HepG2 (cell line): Measurements from ENCODE around the gene C12orf43. TPM values are rescaled to one million over a fixed set of nuclear protein-coding genes. Genes with fewer than 3 reads are reported as not detected.

Source experiments
- HMG20B ChIP-seq: conservative IDR thresholded peaks from 2 replicates; pipeline ENCODE4 v1.6.1; 2016; ENCODE audit warnings: missing genetic modification reagents, missing compliant biosample characterization
- IKZF4 ChIP-seq: sonication (generic); formaldehyde crosslinking; IDR thresholded peaks from 2 replicates; pipeline ENCODE4 v1.5.1; 2020; ENCODE audit warnings: borderline replicate concordance, mild to moderate bottlenecking, low read depth, missing genetic modification reagents; ENCODE audit errors: not compliant biosample characterization
- KLF15 ChIP-seq: sonication (generic); formaldehyde crosslinking; IDR thresholded peaks from 2 replicates; pipeline ENCODE4 v1.8.1; 2023; ENCODE audit warnings: borderline replicate concordance, mild to moderate bottlenecking, inconsistent platforms, missing genetic modification reagents, mixed read lengths
- MLLT10 ChIP-seq: sonication (generic); formaldehyde crosslinking; IDR thresholded peaks from 2 replicates; pipeline ENCODE4 v1.4.0; 2020; ENCODE audit warnings: missing genetic modification reagents
- NR2F6 ChIP-seq, 2 experiments: IDR thresholded peaks; 2 replicates each; pipeline ENCODE4 v1.6.1; 2016; ENCODE audit warnings: antibody characterized with exemption in 1 of 2, mild to moderate bottlenecking in 1 of 2
- PLRG1 ChIP-seq: fragments of 450-650 bp; conservative IDR thresholded peaks from 2 replicates; pipeline ENCODE4 v1.6.1; 2016
- PRDM10 ChIP-seq: sonication (generic); formaldehyde crosslinking; IDR thresholded peaks from 2 replicates; pipeline ENCODE4 v1.4.0; 2020; ENCODE audit warnings: low read depth, missing genetic modification reagents
- SOX13 ChIP-seq, 3 experiments: fragments of 450-650 bp in 1 of 3; sonication (generic) in 1 of 3; formaldehyde crosslinking in 1 of 3; IDR thresholded peaks in 2 of 3; conservative IDR thresholded peaks in 1 of 3; 2 replicates each; pipeline versions ENCODE4 v1.5.0 to v1.6.1; 2016 to 2020; ENCODE audit warnings: antibody characterized with exemption in 1 of 3, mild to moderate bottlenecking in 1 of 3, missing compliant biosample characterization in 1 of 3, missing genetic modification reagents in 1 of 3, moderate library complexity in 1 of 3
- TRAFD1 ChIP-seq: sonication (generic); formaldehyde crosslinking; IDR thresholded peaks from 2 replicates; pipeline ENCODE4 v1.5.1; 2020; ENCODE audit warnings: missing genetic modification reagents, mild to moderate bottlenecking, borderline replicate concordance
- ZBTB43 ChIP-seq: sonication (generic); formaldehyde crosslinking; conservative IDR thresholded peaks from 2 replicates; pipeline ENCODE4 v1.4.0; 2020; ENCODE audit warnings: missing genetic modification reagents
- ZNF138 ChIP-seq: sonication (generic); formaldehyde crosslinking; IDR thresholded peaks from 2 replicates; pipeline ENCODE4 v1.5.0; 2020; ENCODE audit warnings: mild to moderate bottlenecking, low read depth, missing genetic modification reagents
- ZNF17 ChIP-seq: sonication (generic); formaldehyde crosslinking; IDR thresholded peaks from 2 replicates; pipeline ENCODE4 v1.5.0; 2020; ENCODE audit warnings: mild to moderate bottlenecking, missing genetic modification reagents
- ZNF362 ChIP-seq: sonication (generic); formaldehyde crosslinking; IDR thresholded peaks from 2 replicates; pipeline ENCODE4 v1.4.0; 2020; ENCODE audit warnings: missing genetic modification reagents, mild to moderate bottlenecking, borderline replicate concordance
- ZNF574 ChIP-seq: sonication (generic); formaldehyde crosslinking; IDR thresholded peaks from 2 replicates; pipeline ENCODE4 v1.4.0; 2020; ENCODE audit warnings: missing genetic modification reagents
- ZNF629 ChIP-seq: sonication (generic); formaldehyde crosslinking; conservative IDR thresholded peaks from 2 replicates; pipeline ENCODE4 v1.5.0; 2020; ENCODE audit warnings: missing genetic modification reagents
- polyA plus RNA-seq, 8 experiments: library from polyadenylated mRNA; depleted of rRNA in 3 of 8; stranded (reverse) in 7 of 8; unstranded in 1 of 8; fragments of >200 nt; fragmentation: Illumina TruSeq in 4 of 8; extraction: Trizol in 4 of 8; gene quantifications; 2 replicates each; pipeline versions ENCODE4 v1.2.1 to v1.2.3, GENCODE V29; 2011 to 2016; ENCODE audit warnings: low read depth in 4 of 8, missing spikeins in 1 of 8, mixed read lengths in 1 of 8; ENCODE audit not compliant: insufficient read depth in 1 of 8
- total RNA-seq, 5 experiments: library from RNA; depleted of rRNA; stranded (reverse); fragments of >200 nt; fragmentation: Illumina TruSeq; extraction: Trizol; gene quantifications; 2 replicates each; pipeline ENCODE4 v1.2.3, GENCODE V29; 2016; ENCODE audit warnings: low read depth in 1 of 5

C12orf43 gene
- total and polyA plus RNA-seq, 2 of the 13 experiments (the other 11 are each of a cell fraction or from before 2014, with no cell fraction given): 7.9 to 11.1 TPM

GRCh38 chr12:120978296-120979219, 37.7 kb downstream of the C12orf43 start, which contains the start of gene HNF1A (continued):
- TF ChIP-seq ZNF629 (CRISPR knock-in tag) (no peak), ZNF138 (CRISPR knock-in tag) (0 out of 2 replicates have a peak, but pooled peaks have one; percentile 10), PLRG1 (no peak), SOX13 (IDR thresholded peaks at IDR 0.05) (peak; percentile 61; the same call in 1 of the 2 replicates), SOX13 (CRISPR knock-in tag; conservative IDR thresholded peaks at IDR 0.05 in 1 of 2, IDR thresholded peaks at IDR 0.05 in 1 of 2) (peak in 1 of 2 experiments; percentile 70; a peak in 2 of 4 replicates), IKZF4 (CRISPR knock-in tag) (no peak), NR2F6 (IDR thresholded peaks at IDR 0.05) (peak; percentile 69), NR2F6 (CRISPR knock-in tag; IDR thresholded peaks at IDR 0.05) (peak; percentile 65), ZBTB43 (CRISPR knock-in tag) (no peak; the same call in 1 of the 2 replicates), ZNF574 (peak; percentile 59; the same call in 1 of the 2 replicates), ZNF17 (CRISPR knock-in tag) (no peak), HMG20B (peak; percentile 79), MLLT10 (no peak), ZNF362 (CRISPR knock-in tag) (peak; percentile 68), PRDM10 (CRISPR knock-in tag) (0 out of 2 replicates have a peak, but pooled peaks have one; percentile 52), TRAFD1 (CRISPR knock-in tag) (no peak), KLF15 (CRISPR knock-in tag) (no peak)
